ENCODE measurements around the gene PPFIA2.

PPFIA2 gene

GRCh38 chr12:81270385-81270784 is 488.8 kb downstream of the PPFIA2 start:
- Histone ChIP-seq H3K4me1 (ENCODE audit: control insufficient read depth, insufficient read depth, low read length) (no peaks in the 10 kb centered on the region), H3K27ac (ENCODE audit: low read depth, low read length) (no peak overlapping the region), H3K27me3 (ENCODE audit: control insufficient read depth, insufficient read depth, low read length) (no peaks in the 10 kb centered on the region), H3K9me3 (ENCODE audit: control insufficient read depth, insufficient read depth, low read length) (no peaks in the 10 kb centered on the region), H3K36me3 (ENCODE audit: control insufficient read depth, insufficient read depth, low read length) (no peaks in the 10 kb centered on the region), H3K4me3 (ENCODE audit: low read depth, low read length) (no peak overlapping the region), H3K9ac (ENCODE audit: low read depth, low read length) (no peak overlapping the region)

GRCh38 chr12:81263072-81263471 is 496.1 kb downstream of the PPFIA2 start:
- H3K4me1 ChIP-seq (ENCODE audit: control insufficient read depth, insufficient read depth, low read length) = peaks cover 4% of the 10 kb centered on the region; the same call in 1 of the 2 replicates
- no peak overlapping the region for H3K4me3 ChIP-seq (ENCODE audit: low read depth, low read length)
- no peak overlapping the region for H3K27ac ChIP-seq (ENCODE audit: low read depth, low read length)

GRCh38 chr12:81261508-81262207 is 497.5 kb downstream of the PPFIA2 start:
- Histone ChIP-seq H3K27me3 (ENCODE audit: control insufficient read depth, insufficient read depth, low read length) (no peaks in the 10 kb centered on the region), H3K4me3 (ENCODE audit: low read depth, low read length) (no peak overlapping the region), H3K36me3 (ENCODE audit: control insufficient read depth, insufficient read depth, low read length) (no peaks in the 10 kb centered on the region), H3K9me3 (ENCODE audit: control insufficient read depth, insufficient read depth, low read length) (no peaks in the 10 kb centered on the region), H3K27ac (ENCODE audit: low read depth, low read length) (no peak overlapping the region), H3K4me1 (ENCODE audit: control insufficient read depth, insufficient read depth, low read length) (peaks cover 9% of the 10 kb centered on the region; the same call in 1 of the 2 replicates), H3K9ac (ENCODE audit: low read depth, low read length) (no peak overlapping the region)

More at GRCh38 chr12:81263072-81263471, 496.1 kb downstream of the PPFIA2 start:
- H3K9me3 ChIP-seq (ENCODE audit: control insufficient read depth, insufficient read depth, low read length) = no peaks in the 10 kb centered on the region
- no peak overlapping the region for H3K9ac ChIP-seq (ENCODE audit: low read depth, low read length)
- H3K36me3 ChIP-seq (ENCODE audit: control insufficient read depth, insufficient read depth, low read length) = no peaks in the 10 kb centered on the region
- no peaks in the 10 kb centered on the region for H3K27me3 ChIP-seq (ENCODE audit: control insufficient read depth, insufficient read depth, low read length)

- H3K4me1 ChIP-seq (ENCODE audit: control insufficient read depth, insufficient read depth, low read length) = peaks cover 17% of the 10 kb centered on the region; the same call in 1 of the 2 replicates
- H3K9me3 ChIP-seq (ENCODE audit: control insufficient read depth, insufficient read depth, low read length) = no peaks in the 10 kb centered on the region
- no peaks in the 10 kb centered on the region for H3K27me3 ChIP-seq (ENCODE audit: control insufficient read depth, insufficient read depth, low read length)
- H3K36me3 ChIP-seq (ENCODE audit: control insufficient read depth, insufficient read depth, low read length) = no peaks in the 10 kb centered on the region
- no peak overlapping the region for H3K4me3 ChIP-seq (ENCODE audit: low read depth, low read length)
- H3K9ac ChIP-seq (ENCODE audit: low read depth, low read length) = no peak overlapping the region
- H3K27ac ChIP-seq (ENCODE audit: low read depth, low read length) = no peak overlapping the region
Observed at GRCh38 chr12:81259360-81259759, 499.8 kb downstream of the PPFIA2 start.

GRCh38 chr12:81257947-81258551 is 501.1 kb downstream of the PPFIA2 start:
- peaks cover 17% of the 10 kb centered on the region; the same call in 1 of the 2 replicates for H3K4me1 ChIP-seq (ENCODE audit: control insufficient read depth, insufficient read depth, low read length)
- no peaks in the 10 kb centered on the region for H3K9me3 ChIP-seq (ENCODE audit: control insufficient read depth, insufficient read depth, low read length)
- no peak overlapping the region for H3K9ac ChIP-seq (ENCODE audit: low read depth, low read length)
- H3K27me3 ChIP-seq (ENCODE audit: control insufficient read depth, insufficient read depth, low read length) = no peaks in the 10 kb centered on the region
- no peak overlapping the region for H3K4me3 ChIP-seq (ENCODE audit: low read depth, low read length)
- H3K36me3 ChIP-seq (ENCODE audit: control insufficient read depth, insufficient read depth, low read length) = no peaks in the 10 kb centered on the region
- H3K27ac ChIP-seq (ENCODE audit: low read depth, low read length) = no peak overlapping the region

GRCh38 chr12:81255947-81256346 is 503.2 kb downstream of the PPFIA2 start:
- H3K36me3 ChIP-seq (ENCODE audit: control insufficient read depth, insufficient read depth, low read length) = no peaks in the 10 kb centered on the region
- no peaks in the 10 kb centered on the region for H3K9me3 ChIP-seq (ENCODE audit: control insufficient read depth, insufficient read depth, low read length)
- H3K27ac ChIP-seq (ENCODE audit: low read depth, low read length) = no peak overlapping the region
- peaks cover 13% of the 10 kb centered on the region; the same call in 1 of the 2 replicates for H3K4me1 ChIP-seq (ENCODE audit: control insufficient read depth, insufficient read depth, low read length)
- no peaks in the 10 kb centered on the region for H3K27me3 ChIP-seq (ENCODE audit: control insufficient read depth, insufficient read depth, low read length)
- no peak overlapping the region for H3K4me3 ChIP-seq (ENCODE audit: low read depth, low read length)
- H3K9ac ChIP-seq (ENCODE audit: low read depth, low read length) = no peak overlapping the region

- no peaks in the 10 kb centered on the region for H3K36me3 ChIP-seq (ENCODE audit: control insufficient read depth, insufficient read depth, low read length)
- H3K27ac ChIP-seq (ENCODE audit: low read depth, low read length) = no peak overlapping the region
- H3K27me3 ChIP-seq (ENCODE audit: control insufficient read depth, insufficient read depth, low read length) = no peaks in the 10 kb centered on the region
- H3K9ac ChIP-seq (ENCODE audit: low read depth, low read length) = no peak overlapping the region
- no peaks in the 10 kb centered on the region for H3K9me3 ChIP-seq (ENCODE audit: control insufficient read depth, insufficient read depth, low read length)
- peaks cover 13% of the 10 kb centered on the region; the same call in 1 of the 2 replicates for H3K4me1 ChIP-seq (ENCODE audit: control insufficient read depth, insufficient read depth, low read length)
- H3K4me3 ChIP-seq (ENCODE audit: low read depth, low read length) = no peak overlapping the region
Observed at GRCh38 chr12:81255456-81255855, 503.7 kb downstream of the PPFIA2 start.

GRCh38 chr12:81253360-81253759 is 505.8 kb downstream of the PPFIA2 start:
- H3K36me3 ChIP-seq (ENCODE audit: control insufficient read depth, insufficient read depth, low read length) = no peaks in the 10 kb centered on the region
- H3K4me1 ChIP-seq (ENCODE audit: control insufficient read depth, insufficient read depth, low read length) = peaks cover 13% of the 10 kb centered on the region; the same call in 1 of the 2 replicates
- H3K9ac ChIP-seq (ENCODE audit: low read depth, low read length) = no peak overlapping the region
- no peak overlapping the region for H3K4me3 ChIP-seq (ENCODE audit: low read depth, low read length)
- no peaks in the 10 kb centered on the region for H3K9me3 ChIP-seq (ENCODE audit: control insufficient read depth, insufficient read depth, low read length)
- no peak overlapping the region for H3K27ac ChIP-seq (ENCODE audit: low read depth, low read length)
- H3K27me3 ChIP-seq (ENCODE audit: control insufficient read depth, insufficient read depth, low read length) = no peaks in the 10 kb centered on the region

GRCh38 chr12:81252228-81252627 is 506.9 kb downstream of the PPFIA2 start:
- Histone ChIP-seq H3K27ac (ENCODE audit: low read depth, low read length) (no peak overlapping the region), H3K4me3 (ENCODE audit: low read depth, low read length) (no peak overlapping the region), H3K27me3 (ENCODE audit: control insufficient read depth, insufficient read depth, low read length) (no peaks in the 10 kb centered on the region), H3K36me3 (ENCODE audit: control insufficient read depth, insufficient read depth, low read length) (no peaks in the 10 kb centered on the region), H3K9me3 (ENCODE audit: control insufficient read depth, insufficient read depth, low read length) (no peaks in the 10 kb centered on the region), H3K9ac (ENCODE audit: low read depth, low read length) (no peak overlapping the region), H3K4me1 (ENCODE audit: control insufficient read depth, insufficient read depth, low read length) (peaks cover 13% of the 10 kb centered on the region; the same call in 1 of the 2 replicates)

- Histone ChIP-seq H3K9ac (ENCODE audit: low read depth, low read length) (no peak overlapping the region), H3K9me3 (ENCODE audit: control insufficient read depth, insufficient read depth, low read length) (no peaks in the 10 kb centered on the region), H3K36me3 (ENCODE audit: control insufficient read depth, insufficient read depth, low read length) (no peaks in the 10 kb centered on the region), H3K4me3 (ENCODE audit: low read depth, low read length) (no peak overlapping the region), H3K27me3 (ENCODE audit: control insufficient read depth, insufficient read depth, low read length) (no peaks in the 10 kb centered on the region), H3K4me1 (ENCODE audit: control insufficient read depth, insufficient read depth, low read length) (peaks cover 9% of the 10 kb centered on the region), H3K27ac (ENCODE audit: low read depth, low read length) (no peak overlapping the region)
Observed at GRCh38 chr12:81249976-81250375, 509.2 kb downstream of the PPFIA2 start.

GRCh38 chr12:81245907-81246570 is 513.1 kb downstream of the PPFIA2 start:
- H3K27ac ChIP-seq (ENCODE audit: low read depth, low read length) = peak overlapping the region; percentile 18
- no peak overlapping the region for H3K9ac ChIP-seq (ENCODE audit: low read depth, low read length)
- H3K4me1 ChIP-seq (ENCODE audit: control insufficient read depth, insufficient read depth, low read length) = peaks cover 9% of the 10 kb centered on the region
- no peaks in the 10 kb centered on the region for H3K36me3 ChIP-seq (ENCODE audit: control insufficient read depth, insufficient read depth, low read length)
- H3K4me3 ChIP-seq (ENCODE audit: low read depth, low read length) = no peak overlapping the region
- H3K27me3 ChIP-seq (ENCODE audit: control insufficient read depth, insufficient read depth, low read length) = no peaks in the 10 kb centered on the region
- H3K9me3 ChIP-seq (ENCODE audit: control insufficient read depth, insufficient read depth, low read length) = no peaks in the 10 kb centered on the region

Measured in HUES48 (cell line).